SIG-M5 treated with dmso at 0.1 percent for 504 hours (cell line): ENCODE data around the gene ZFPM1.

Source experiments
- DNase-seq: peaks from one replicate; lab custom pipeline; 2025; ENCODE audit not compliant: unreplicated experiment; lab: John Stamatoyannopoulos, UW

The ZFPM1 gene

DNA sequence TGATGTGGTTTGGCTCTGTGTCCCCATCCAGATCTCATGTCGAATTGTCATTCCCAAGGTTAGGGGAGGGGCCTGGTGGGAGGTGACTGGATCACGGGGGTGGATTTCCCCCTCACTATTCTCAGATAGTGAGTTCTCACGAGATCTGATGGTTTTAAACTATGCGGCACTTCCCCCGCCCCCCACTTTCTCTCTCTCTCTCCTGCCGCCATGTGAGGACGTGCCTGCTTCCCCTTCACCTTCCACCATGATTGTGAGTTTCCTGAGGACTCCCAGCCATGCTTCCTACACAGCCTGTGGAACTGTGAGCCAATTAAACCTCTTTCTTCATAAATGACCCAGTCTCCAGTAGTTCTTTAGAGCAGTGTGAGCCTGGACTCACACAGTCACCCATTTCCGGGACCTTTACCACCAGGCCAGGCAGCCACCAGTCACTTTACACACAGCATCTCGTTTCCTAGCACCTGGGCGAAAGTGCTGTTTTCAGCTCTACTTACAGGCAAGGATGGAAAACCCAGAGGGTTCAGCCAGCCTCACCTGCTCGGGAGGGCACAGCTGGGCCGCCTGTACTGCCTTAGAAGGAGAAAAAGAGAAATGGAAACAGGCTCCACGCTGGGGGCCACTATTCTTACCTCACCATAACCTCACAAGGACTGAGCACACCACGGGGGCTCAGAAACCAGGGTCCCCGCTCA, 103.4 kb downstream of the ZFPM1 start:
- no peak for DNase-seq

DNA sequence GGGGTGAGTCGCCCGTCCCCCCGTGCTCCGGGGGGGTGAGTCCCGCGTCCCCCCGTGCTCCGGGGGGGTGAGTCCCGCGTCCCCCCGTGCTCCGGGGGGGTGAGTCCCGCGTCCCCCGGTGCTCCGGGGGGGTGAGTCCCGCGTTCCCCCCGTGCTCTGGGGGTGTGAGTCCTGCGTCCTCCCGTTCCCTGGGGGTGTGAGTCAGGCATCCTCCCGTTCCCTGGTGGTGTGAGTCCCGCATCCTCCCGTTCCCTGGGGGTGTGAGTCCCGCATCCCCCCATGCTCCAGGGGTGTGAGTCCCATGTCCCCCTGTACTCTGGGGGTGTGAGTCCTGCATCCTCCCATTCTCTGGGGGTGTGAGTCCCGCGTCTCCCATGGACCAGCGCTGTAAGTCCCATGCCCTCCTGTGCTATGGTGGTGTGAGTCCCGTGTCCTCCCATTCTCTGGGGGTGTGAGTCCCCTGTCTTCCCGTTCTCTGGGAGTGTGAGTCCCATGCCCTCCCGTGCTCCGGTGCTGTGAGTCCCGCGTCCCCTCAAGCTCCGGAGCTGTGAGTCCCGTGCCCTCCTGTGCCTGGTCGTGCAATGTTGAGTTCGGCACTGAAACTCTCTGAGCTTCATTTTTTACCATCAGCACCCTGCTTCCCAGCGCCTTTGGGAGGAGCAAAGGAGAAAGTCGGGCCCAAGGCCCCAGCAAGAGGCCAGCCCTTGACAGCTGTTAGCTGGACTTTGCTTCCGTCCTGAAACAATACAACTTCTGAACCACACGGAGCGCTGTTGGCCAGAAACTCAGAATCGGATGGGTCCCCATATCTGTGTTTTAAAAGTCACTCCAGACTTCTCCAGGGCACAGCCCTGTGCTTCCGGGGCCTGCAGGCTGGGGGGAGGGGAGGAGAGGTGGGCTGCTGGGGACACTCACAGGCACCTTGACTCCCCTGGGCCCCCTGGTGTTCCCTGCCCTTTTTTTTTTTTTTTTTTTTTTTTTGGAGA, 105.7 kb downstream of the ZFPM1 start:
- peak; percentile 66 for DNase-seq

DNA sequence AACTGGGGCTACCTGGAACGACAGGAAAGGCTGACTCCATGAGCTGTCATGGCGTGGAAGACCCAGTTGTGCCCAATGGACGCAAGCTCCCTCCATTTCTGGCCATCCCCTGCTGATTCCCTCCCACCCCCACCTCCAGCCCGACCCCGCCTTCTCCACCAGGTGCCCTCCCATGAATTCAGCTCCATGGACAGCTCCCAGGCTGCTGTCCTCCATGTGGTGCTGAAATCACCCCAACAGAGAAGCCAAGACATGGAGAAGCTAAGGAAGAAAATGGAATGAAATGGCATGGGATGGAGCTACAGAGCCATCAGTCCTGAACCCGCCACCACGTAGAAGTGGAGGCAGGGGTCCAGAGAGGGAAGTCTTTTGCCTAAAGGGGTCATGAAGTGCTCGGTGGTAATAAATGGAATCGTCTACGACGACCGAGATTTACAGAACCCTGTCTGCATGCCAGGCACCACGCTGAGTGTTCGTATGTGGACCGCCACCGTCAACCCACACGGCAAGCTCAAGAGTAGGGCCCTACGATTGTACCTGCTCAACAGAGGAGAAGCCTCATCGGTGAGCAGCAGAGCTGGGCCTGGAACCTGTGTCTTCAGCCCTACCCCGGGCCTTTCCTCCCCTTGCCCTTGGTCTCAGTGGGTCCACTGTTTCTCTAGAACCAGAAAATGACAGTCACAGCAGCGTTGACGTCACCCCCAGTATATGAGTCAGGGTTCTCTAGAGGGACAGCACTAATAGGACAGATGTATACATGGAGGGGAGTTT, 107.8 kb downstream of the ZFPM1 start:
- no peak for DNase-seq

DNA sequence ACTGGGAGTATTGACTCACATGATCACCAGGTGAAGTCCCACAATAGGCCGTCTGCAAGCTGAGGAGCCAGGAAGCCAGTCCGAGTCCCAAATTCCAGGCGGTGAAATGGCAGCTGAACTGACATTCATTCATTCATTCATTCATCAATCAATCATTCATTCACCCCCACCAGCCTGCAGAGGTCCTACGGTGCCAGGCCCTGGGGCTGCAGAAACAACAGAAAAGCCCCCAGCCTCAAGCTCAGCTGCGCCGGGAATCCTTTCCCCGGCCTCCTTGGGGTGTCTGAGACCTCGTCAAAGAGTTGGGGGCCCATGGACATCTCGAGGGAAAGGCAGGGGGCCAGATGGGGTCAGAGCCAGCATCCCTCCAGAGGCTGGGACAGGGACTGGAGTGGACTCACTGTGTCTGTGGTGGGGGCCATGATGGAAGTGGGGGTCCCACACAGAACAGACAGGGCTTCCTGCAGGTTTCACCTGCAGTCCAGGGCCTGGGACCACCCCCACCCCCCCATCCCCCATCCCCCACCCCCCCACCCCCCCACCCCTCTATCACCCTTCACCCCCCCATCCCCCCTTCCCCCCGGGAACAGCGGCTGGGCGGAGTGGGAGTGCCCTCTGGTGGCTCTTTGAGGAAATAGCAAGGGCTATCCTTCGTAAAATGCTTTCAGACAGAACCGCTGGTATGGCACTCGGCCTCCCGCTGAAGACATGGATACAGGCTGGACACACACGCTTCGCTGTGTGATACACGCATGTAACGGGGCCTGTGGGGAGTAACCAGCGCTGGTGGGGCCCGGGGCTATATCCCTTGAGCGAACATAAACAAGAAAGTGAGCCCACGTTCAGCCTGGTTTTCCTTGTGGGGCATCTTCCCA, 108.6 kb downstream of the ZFPM1 start:
- DNase-seq, result peak; percentile 39

DNA sequence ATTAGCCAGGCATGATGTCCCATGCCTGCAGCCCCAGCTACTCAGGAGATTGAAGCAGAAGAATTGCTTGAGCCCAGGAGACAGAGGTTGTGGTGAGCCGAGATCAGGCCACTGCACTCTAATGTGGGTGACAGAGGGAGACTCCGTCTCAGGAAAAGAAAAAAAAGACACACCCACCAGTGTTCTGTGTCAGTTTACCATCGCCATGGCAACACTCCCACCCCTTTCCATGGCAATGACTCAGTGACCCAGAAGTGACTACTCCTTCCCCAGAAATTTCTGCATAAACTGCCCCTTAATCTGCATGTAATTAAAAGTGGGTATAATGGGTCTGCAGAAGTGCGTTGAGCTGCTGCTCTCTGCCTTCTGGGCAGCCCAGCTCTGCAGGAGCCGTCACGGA, 113.1 kb downstream of the ZFPM1 start:
- no peak for DNase-seq

DNA sequence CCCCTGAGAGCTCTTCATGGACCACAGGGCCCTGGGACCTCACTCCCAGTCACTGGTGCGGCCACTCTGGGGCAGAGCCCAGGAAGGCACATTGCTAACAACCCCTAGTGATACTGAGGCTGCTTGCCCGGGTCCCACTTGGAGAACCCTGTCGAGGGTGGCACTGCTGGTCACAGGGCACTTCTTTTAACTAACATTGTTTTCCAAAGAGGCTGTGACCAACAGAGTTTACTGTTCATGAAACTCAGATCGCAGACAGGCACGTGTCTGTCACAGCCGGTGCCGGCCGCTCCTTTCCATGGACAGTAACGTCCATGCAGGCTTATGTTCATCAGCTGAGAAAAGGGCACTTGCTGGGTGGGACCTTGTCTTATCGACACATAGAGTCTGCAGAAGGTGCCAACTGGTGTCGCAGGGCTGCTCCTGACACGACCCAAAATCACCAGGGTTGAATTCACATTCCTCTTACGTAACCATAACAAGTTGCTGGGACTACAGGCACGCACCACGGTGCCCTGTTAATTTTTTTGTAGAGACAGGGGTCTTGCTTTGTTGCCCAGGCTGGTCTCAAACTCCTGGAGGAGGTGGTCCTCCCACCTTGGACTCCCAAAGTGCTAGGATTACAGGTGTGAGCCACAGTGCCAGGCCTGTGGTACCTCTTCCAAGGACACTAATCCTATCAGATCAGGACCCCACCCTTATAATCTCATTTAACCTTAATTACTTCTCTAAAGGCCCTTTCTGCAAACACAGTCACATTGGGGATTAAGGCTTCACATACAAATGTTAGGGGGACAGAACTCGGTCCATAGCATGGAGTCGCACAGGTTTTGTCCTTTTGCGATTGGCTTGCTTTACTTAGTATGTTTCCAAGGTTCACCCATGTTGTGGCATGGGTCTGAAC, 115.9 kb downstream of the ZFPM1 start:
- DNase-seq, result no peak

DNA sequence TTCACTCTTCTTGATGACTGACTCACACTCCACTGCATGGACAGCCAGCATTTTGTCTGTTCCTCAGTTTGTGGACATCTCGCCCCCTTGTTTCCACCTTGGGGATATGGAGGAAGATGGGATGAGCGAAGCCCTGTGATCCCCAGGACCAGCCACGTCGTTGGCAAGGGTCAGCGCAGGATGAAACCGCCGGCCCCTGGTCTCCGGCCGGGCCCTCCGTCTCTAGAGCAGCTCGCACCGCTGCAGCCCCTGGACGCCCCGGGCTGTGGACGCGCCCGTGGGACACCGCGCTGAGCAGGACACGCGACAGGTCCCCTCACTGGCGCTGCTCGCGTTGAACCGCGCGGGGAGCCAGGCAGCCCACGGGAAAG, 116.5 kb downstream of the ZFPM1 start:
- DNase-seq, result peak; percentile 16

DNA sequence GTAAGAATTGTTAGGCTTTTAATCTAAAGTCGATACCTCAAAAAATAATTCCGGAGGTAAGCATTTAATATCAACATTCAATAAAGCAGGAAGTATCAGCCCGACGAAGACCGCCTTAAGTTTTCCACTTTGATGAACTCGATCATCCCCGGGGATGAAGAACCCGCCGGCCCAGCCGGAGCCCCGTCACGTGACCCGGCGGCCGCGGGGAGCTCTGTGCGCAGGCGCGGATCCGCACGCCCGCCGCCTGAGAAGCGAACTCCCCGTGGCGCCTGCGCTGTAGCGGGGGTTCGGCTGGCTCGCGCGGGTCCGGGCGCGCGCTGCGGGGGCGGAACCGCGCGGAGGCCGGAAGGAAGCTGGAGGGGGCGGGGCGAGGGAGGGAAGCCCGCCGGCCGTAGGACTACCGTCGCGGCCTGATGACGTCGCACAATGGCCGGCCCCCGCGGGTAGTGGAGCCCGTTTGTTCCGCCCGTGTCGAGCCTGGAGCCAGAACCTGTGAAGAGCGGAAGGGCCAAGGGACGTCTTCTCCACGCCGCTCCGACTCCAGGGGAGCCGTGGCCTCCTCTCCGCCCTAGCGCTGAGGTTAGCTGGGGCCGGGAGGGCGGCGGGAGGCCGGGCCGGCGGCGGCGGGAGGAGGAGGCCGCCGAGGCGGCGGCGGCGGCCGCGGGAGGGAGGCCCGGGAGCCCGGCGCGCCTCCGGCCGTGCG, 117.1 kb downstream of the ZFPM1 start, which contains the start of gene ZC3H18:
ZC3H18 (plus strand) TSS at position 419 of the 706 bp plus-strand sequence. CDS start 6,721 bp downstream, outside the sequence.
- peak; percentile 89 for DNase-seq

DNA sequence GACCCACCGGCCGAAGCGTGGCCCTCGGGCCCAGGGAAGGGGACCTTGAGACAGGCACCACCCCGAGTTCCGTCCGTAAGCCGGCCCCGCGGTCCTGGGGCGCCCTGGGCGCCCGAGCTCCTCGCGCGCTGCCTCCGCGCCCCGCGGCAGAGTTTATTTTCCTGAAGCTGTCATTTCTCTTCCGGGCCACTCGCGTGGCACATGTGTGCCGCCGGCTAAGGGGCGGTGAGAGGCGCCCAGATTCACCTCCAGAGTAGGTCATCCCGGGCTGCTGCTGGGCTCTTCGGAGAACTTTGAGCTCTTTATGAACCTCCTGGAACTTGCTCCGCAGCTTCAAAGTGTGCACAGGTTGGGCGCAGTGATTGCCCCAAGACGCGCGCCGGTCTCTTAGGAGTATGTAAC, 117.6 kb downstream of the ZFPM1 start:
- DNase-seq, result peak; percentile 39

DNA sequence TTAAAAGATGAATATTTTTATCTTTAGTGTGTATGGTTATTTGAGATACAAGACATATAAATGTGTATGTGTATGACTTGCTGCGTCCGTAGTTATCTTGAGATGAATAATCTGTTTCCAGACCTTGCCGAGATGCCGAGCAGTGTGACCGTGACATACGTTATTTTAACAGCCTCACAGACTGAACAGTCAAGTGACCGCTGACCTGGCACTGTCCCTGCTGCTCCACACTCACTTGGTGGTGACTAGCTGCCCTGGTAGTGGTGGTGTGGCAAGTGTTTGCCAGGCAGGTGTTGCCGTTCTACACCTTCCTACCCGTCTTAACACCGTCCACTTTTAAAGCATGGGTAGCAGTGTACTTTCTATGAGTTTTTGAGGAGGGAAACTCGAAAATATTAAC, 122.2 kb downstream of the ZFPM1 start:
- no peak for DNase-seq

DNA sequence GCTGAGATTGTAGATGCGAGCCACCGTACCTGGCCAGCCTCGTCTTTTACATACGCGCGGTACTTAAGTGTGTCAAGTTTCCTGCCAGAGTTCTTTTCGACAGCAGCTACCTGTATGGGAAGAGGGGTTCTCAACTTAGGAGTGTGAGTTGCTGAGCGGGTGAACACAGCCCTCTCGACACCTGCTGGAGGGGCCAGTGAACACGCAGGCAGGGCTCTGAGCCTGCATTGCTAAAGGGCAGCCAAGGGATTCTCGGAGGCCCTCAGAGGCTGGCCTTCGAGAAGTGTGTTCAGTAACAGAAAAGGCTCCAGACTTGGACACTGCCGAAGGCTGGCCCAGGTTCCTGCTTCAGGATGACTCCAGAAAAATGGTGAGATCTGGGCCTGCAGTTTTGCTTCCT, 123.2 kb downstream of the ZFPM1 start:
- DNase-seq, result no peak

DNA sequence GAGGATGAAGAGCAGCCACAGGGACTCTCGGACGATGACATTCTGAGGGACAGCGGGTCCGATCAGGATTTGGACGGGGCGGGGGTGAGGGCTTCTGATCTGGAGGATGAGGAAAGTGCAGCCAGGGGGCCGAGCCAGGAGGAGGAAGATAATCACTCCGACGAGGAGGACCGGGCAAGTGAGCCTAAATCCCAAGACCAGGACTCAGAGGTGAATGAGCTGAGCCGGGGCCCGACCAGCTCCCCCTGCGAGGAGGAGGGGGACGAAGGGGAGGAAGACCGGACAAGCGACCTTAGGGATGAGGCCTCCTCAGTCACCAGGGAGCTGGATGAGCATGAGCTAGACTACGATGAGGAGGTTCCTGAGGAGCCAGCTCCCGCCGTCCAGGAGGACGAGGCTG, 124.1 kb downstream of the ZFPM1 start:
- no peak for DNase-seq

DNA sequence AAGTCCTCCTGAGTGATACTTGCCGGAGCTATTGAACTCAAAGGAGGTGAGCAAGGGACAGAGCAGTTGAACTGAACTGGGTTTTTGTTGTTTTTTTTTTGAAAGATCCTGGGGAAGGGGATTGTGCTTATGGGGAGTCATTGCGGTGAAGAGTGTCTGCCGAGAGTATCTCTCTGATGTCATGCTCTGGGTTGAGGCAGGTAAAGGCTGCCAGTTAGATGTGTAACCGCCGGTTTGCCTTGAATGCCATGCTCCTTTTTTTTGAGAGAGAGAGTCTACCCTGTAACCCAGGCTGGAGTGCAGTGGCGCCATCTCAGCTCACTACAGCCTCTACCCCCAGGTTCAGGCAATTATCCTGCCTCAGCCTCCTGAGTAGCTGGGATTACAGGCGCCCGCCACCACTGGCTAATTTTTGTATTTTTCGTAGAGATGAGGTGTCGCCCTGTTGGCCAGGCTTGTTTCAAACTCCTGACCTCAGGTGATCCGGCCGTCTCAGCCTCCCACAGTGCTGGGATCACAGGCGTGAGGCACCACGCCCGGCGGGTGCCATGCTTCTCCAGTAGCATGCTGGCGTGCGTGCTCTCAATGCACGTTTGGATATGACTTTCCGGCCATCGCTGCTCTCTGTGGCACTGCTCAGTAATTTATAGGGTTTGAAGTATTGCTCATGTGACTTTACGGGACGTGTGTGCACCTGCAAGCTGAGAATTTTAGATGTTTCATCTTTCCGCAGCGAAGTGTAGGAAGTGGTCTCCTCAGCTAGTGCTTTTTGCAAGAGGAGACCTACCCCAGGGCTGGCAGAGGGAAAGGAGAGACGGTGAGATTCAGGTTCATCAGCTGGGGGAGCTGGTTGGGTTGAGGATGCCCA, 125.6 kb downstream of the ZFPM1 start:
- DNase-seq, result no peak

DNA sequence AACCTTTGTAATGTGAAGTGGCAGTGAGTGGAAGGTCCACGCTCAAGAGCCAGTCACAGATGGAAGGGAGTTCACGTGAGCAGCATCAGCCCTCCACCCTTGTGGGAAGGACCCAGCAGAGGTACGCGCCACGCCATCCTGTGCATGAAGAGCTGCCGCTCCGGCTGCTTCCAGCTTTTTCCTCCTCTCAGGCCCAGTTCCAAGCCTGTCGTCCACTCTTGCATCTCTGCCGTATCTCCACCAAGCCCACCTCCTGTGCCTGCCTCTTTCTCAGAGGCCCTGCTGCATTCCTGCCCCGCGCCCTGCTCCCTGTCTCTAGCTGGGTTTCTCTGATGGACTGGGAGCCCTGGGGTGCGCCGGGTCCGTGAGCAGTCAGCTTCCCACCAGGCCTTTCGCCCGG, 127.3 kb downstream of the ZFPM1 start:
- no peak for DNase-seq

DNA sequence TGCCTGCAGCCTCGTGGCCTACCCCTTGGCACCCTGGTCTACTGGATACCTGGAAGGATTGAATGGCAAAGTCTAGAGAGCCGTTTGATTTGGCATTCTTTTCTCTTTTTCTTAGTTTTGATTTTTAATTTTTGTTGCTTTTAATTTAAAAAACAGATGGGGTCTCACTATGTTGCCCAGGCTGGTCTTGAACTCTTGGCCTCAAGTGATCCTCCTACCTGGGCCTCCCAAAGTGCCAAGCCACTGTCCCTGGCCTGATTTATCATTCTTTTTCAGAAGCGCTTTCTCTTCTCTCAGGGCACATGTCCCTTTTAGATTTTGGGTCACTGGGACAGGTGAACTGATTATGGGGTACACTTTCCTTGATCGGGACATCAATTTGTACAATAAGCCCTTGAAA, 128.0 kb downstream of the ZFPM1 start:
- DNase-seq, result no peak

DNA sequence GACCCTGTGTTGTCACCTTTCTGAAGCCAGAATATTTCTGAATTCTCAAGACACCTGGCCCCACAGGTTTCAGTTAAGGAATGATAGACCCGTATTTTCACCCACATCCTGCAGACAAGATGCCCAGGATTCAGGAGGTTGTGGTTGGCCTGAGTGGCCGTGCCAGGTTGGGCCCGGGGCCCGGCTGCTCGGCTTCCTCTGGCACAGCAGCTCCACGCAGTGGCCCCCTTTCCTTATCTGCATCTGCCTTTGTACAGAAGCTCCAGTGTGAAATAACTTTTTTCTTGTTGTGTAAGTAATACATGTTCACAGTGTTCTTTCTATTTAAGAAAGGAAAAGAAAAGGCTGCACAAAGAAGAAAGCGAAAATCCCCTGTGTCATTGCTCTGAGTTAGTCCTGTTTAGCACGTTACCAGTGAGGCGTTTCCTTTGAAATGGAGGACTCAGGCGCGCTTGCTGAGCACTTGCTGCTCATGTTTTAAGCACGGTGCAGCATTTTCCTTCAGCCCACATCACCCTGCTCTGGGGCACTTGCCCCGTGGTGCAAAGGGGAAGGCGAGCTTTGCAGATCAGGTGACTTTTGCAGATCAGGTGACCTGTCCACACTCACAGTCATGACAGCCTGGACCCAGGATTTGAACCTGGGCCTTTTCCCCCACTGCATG, 130.0 kb downstream of the ZFPM1 start:
- no peak for DNase-seq

DNA sequence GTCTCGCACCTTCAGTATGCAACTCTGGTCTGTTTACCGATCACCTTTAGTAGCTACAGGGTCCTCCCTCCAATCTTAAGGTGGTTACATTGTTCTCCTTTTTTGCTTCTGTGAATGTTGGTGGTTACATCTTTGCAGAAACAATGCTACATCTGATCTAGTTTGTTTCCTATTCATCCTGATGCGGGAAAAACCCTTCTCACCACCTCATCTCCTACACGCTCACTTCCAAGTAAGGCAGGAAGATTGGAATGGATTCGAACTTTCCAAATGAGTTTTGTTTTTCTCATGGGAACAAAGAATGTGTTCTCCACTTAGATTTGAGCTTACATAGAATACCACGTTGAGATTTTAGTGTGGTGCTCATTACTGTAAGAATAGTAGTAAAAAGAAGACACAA, 131.6 kb downstream of the ZFPM1 start:
- DNase-seq, result no peak
